Pancreas (tissue), 10 donors: ENCODE data around the gene RNF212. TPM values are rescaled to one million over a fixed set of nuclear protein-coding genes. Genes with fewer than 3 reads are reported as not detected.

ENCODE experiments used
- ATAC-seq, 4 donors: fragments of 200-7000 bp; cut with Tn5 transposase; one replicate each; pipeline versions ENCODE4 v1.8.0 to v1.9.1; 2020; ENCODE audit warnings: mild to moderate bottlenecking in 4 of 4, moderate library complexity in 4 of 4
- DNase-seq, 6 donors: peaks; one replicate each; pipeline ENCODE4 v3.0.0-alpha.2; 2020
- FAIRE-seq: peaks from 2 replicates; lab custom pipeline; 2012; peaks lifted over from hg19 to GRCh38; lab: Jason Lieb, UNC
- H3K27ac ChIP-seq, 4 donors: fragments of 200-600 bp; sonication (generic); 1 replicate in 3 of 4; 2 replicates in 1 of 4; pipeline versions ENCODE4 v1.5.0 to v1.8.0; 2020
- H3K27me3 ChIP-seq, 4 donors: fragments of 200-600 bp; one replicate each; pipeline ENCODE4 v1.8.0; 2021
- H3K36me3 ChIP-seq, 3 donors: fragments of 200-600 bp; sonication (generic) in 1 of 3; one replicate each; pipeline versions ENCODE4 v1.5.0 to v1.8.0; 2020 to 2021
- H3K4me1 ChIP-seq, 3 donors: fragments of 200-600 bp; one replicate each; pipeline ENCODE4 v1.8.0; 2021
- H3K4me3 ChIP-seq, 4 donors: fragments of 200-600 bp; sonication (generic) in 2 of 4; one replicate each; pipeline versions ENCODE4 v1.5.0 to v1.8.0; 2020 to 2021
- H3K9me3 ChIP-seq, 4 donors: fragments of 200-600 bp; one replicate each; pipeline ENCODE4 v1.8.0; 2021
- CTCF ChIP-seq, 4 donors: fragments of 200-600 bp; sonication (generic) in 3 of 4; IDR thresholded peaks; one replicate each; pipeline versions ENCODE4 v1.5.0 to v1.8.0; 2021; ENCODE audit warnings: antibody characterized with exemption in 4 of 4
- WGBS, 2 donors: extraction: QIAGEN DNeasy Blood & Tissue Kit; methylation state at CpG; one replicate each; pipeline ENCODE4 v1.1.7; 2013; 5-methylcytosine and 5-hydroxymethylcytosine counted together
- intact Hi-C, 3 donors: fragments of 100-400 bp; cut with DNase I; formaldehyde crosslinking; loops; one replicate each; pipeline versions ENCODE4 v1.11.1 to v1.14.2; 2022
- polyA plus RNA-seq, 2 donors: library from polyadenylated mRNA; stranded (reverse); fragments of 200-250 nt; gene quantifications; one replicate each; pipeline ENCODE4 v1.2.3, GENCODE V29; 2013
- total RNA-seq, 6 donors: library from RNA; stranded (reverse); fragmentation: NEBNext Ultra II Directional in 4 of 6; extraction: Animal tissue kit (Norgen Biotek cat#: 25700) in 4 of 6; gene quantifications; one replicate each; pipeline versions ENCODE4 v1.2.1 to v1.2.4, GENCODE V29; 2021 to 2023
- donor health status: healthy with polysubstance abuse.
- donor health status: DM: no; HTN: no; CAD: no; lungs with moderate emphysema.
- donor health status: DM: no; HTN: no; CAD: no.
- donor health status: control.
- donor health status: control.
- donor health status: Bipolar disorder and iron deficiency.
- donor health status: DM: yes; HTN: yes; CAD: no.
- donor health status: DM: no; HTN: no; CAD: no.
- donor health status: DM: no; HTN: no; CAD: no.
- donor health status: DM: yes; HTN: yes; CAD: no.

The RNF212 gene
- total and polyA plus RNA-seq, 8 donors: 12.0 to 40.3 (median 19.2) TPM

GRCh38 chr4:1099684-1100335, 13.6 kb downstream of the RNF212 start:
- no peak for FAIRE-seq
- H3K9me3 ChIP-seq: no peaks in the 10 kb centered on the region
- H3K36me3 ChIP-seq: no peaks in the 10 kb centered on the region
- peak overlapping the region; percentile 81 to 90 (median 84) for H3K27ac ChIP-seq
- H3K4me1 ChIP-seq: peaks cover 15 to 23% (median 21%) of the 10 kb centered on the region in 3 donors
- H3K4me3 ChIP-seq: peak overlapping the region in 3 of 4 donors; percentile 15 to 30 (median 26)
- intact Hi-C loops: no loop called here
- peak in 4 of 6 donors; percentile 55 to 73 (median 60) for DNase-seq
- 28 to 34% methylated on average over 27 of the region's 27 CpGs for WGBS, 2 donors
- peak; percentile 86 to 91 (median 90) for ATAC-seq
- no peaks in the 10 kb centered on the region for H3K27me3 ChIP-seq
- no peak for TF ChIP-seq CTCF (IDR thresholded peaks at IDR 0.05)

GRCh38 chr4:1099270-1099669, 14.1 kb downstream of the RNF212 start:
- intact Hi-C loops: no loop called here

GRCh38 chr4:1098311-1098925, 14.9 kb downstream of the RNF212 start:
- H3K27me3 ChIP-seq: no peaks in the 10 kb centered on the region
- H3K4me3 ChIP-seq: no peak overlapping the region
- peaks cover 15 to 21% (median 17%) of the 10 kb centered on the region in 3 donors for H3K4me1 ChIP-seq
- peak overlapping the region; percentile 81 to 90 (median 84) for H3K27ac ChIP-seq
- no peaks in the 10 kb centered on the region for H3K36me3 ChIP-seq
- FAIRE-seq (no peak), DNase-seq (no peak), ATAC-seq (no peak)
- no peak for TF ChIP-seq CTCF (IDR thresholded peaks at IDR 0.05)
- intact Hi-C loops: no loop called here
- 86 to 94% methylated on average over 8 of the region's 8 CpGs for WGBS, 2 donors
- no peaks in the 10 kb centered on the region for H3K9me3 ChIP-seq

More at GRCh38 chr4:1099270-1099669, 14.1 kb downstream of the RNF212 start:
- H3K9me3 ChIP-seq: no peaks in the 10 kb centered on the region
- H3K36me3 ChIP-seq: no peaks in the 10 kb centered on the region
- DNase-seq: no peak
- H3K4me1 ChIP-seq: peaks cover 15 to 23% (median 21%) of the 10 kb centered on the region in 3 donors
- no peak for TF ChIP-seq CTCF (IDR thresholded peaks at IDR 0.05)
- 59 to 74% methylated on average over 9 of the region's 9 CpGs for WGBS, 2 donors
- ATAC-seq: peak in 3 of 4 donors; percentile 4 to 15 (median 5)
- no peaks in the 10 kb centered on the region for H3K27me3 ChIP-seq
- peak overlapping the region; percentile 81 to 90 (median 84) for H3K27ac ChIP-seq
- no peak for FAIRE-seq
- H3K4me3 ChIP-seq: peak overlapping the region in 3 of 4 donors; percentile 15 to 30 (median 26)

- DNase-seq (no peak), ATAC-seq (no peak), FAIRE-seq (no peak)
- H3K4me3 ChIP-seq: no peak overlapping the region
- TF ChIP-seq CTCF (IDR thresholded peaks at IDR 0.05): no peak
- intact Hi-C loops: no loop called here
- peaks cover 15 to 17% (median 17%) of the 10 kb centered on the region in 3 donors for H3K4me1 ChIP-seq
- H3K27ac ChIP-seq: no peak overlapping the region
- 95 to 96% methylated on average over 9 of the region's 9 CpGs for WGBS, 2 donors
- no peaks in the 10 kb centered on the region for H3K27me3 ChIP-seq
- no peaks in the 10 kb centered on the region for H3K36me3 ChIP-seq
- H3K9me3 ChIP-seq: no peaks in the 10 kb centered on the region
Measured at GRCh38 chr4:1097553-1097952, 15.8 kb downstream of the RNF212 start.
